ENCODE data around the gene USH2A.

The USH2A gene

GRCh38 chr1:215963621-215964020 lies 459.6 kb downstream of the USH2A start:
- no peak for DNase-seq (ENCODE audit: low spot score)

GRCh38 chr1:215963040-215963439 lies 460.2 kb downstream of the USH2A start:
- DNase-seq (ENCODE audit: low spot score): no peak

- no peak for DNase-seq (ENCODE audit: low spot score)
These were observed 464.4 kb downstream of the USH2A start for GRCh38 chr1:215958841-215959240.

GRCh38 chr1:215957663-215958062 lies 465.6 kb downstream of the USH2A start:
- DNase-seq (ENCODE audit: low spot score): no peak

- peak; percentile 39 for DNase-seq (ENCODE audit: low spot score)
These were observed 490.7 kb downstream of the USH2A start for GRCh38 chr1:215932558-215932957.

GRCh38 chr1:215926670-215927069 lies 496.6 kb downstream of the USH2A start:
- no peak for DNase-seq (ENCODE audit: low spot score)

- no peak for DNase-seq (ENCODE audit: low spot score)
These were observed 500.0 kb downstream of the USH2A start for GRCh38 chr1:215923129-215923824.

- DNase-seq (ENCODE audit: low spot score): no peak
These were observed 511.8 kb downstream of the USH2A start for GRCh38 chr1:215911406-215911968.

- DNase-seq (ENCODE audit: low spot score): no peak
These were observed 517.6 kb downstream of the USH2A start for GRCh38 chr1:215905493-215906115.

- peak; percentile 7 for DNase-seq (ENCODE audit: low spot score)
These were observed 522.6 kb downstream of the USH2A start for GRCh38 chr1:215900684-215901083.

GRCh38 chr1:215899901-215900300 lies 523.3 kb downstream of the USH2A start:
- DNase-seq (ENCODE audit: low spot score): no peak

GRCh38 chr1:215895893-215896292 lies 527.4 kb downstream of the USH2A start:
- DNase-seq (ENCODE audit: low spot score): no peak

- no peak for DNase-seq (ENCODE audit: low spot score)
These were observed 528.0 kb downstream of the USH2A start for GRCh38 chr1:215895276-215895675.

GRCh38 chr1:215894617-215895016 lies 528.6 kb downstream of the USH2A start:
- no peak for DNase-seq (ENCODE audit: low spot score)

GRCh38 chr1:215891266-215892057 lies 531.8 kb downstream of the USH2A start:
- DNase-seq (ENCODE audit: low spot score): no peak

- no peak for DNase-seq (ENCODE audit: low spot score)
These were observed 532.8 kb downstream of the USH2A start for GRCh38 chr1:215890438-215890837.

- DNase-seq (ENCODE audit: low spot score): no peak
These were observed 533.4 kb downstream of the USH2A start for GRCh38 chr1:215889871-215890270.

GRCh38 chr1:215888159-215888558 lies 535.1 kb downstream of the USH2A start:
- DNase-seq (ENCODE audit: low spot score): peak; percentile 4

GRCh38 chr1:215887627-215888026 lies 535.6 kb downstream of the USH2A start:
- DNase-seq (ENCODE audit: low spot score): no peak

GRCh38 chr1:215883004-215883403 lies 540.2 kb downstream of the USH2A start:
- no peak for DNase-seq (ENCODE audit: low spot score)

- DNase-seq (ENCODE audit: low spot score): no peak
These were observed 544.4 kb downstream of the USH2A start for GRCh38 chr1:215878843-215879242.

GRCh38 chr1:215878128-215878527 lies 545.1 kb downstream of the USH2A start:
- DNase-seq (ENCODE audit: low spot score): no peak
